Measurements from ENCODE around the gene P2RY13.

The P2RY13 gene
- total RNA-seq, result 0 to 0.24 reads per million in 2 donors

DNA sequence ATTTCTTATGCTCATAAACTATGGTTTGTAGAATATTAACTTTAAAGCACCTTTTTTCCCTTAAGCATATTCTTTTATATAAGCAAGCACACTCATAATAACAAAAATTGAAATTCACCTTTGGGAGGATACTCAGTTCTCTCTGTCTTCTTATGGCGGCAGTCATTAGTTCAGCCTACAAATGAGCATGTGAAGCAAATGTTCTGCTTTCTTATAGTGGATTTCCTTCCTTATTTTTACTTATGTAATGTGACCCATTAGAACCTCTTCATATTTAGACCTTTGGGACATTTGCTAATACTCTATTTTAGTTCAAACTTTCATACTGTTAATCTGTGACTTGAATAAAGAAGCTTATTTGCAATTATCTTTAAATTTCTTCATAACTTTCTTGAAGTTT is at the start of gene P2RY13:
Gene P2RY13 (minus strand): TSS at position 187 of the 400 bp plus-strand sequence. CDS start 21 bp downstream, at position 166.
- DNase-seq, result no peak

DNA sequence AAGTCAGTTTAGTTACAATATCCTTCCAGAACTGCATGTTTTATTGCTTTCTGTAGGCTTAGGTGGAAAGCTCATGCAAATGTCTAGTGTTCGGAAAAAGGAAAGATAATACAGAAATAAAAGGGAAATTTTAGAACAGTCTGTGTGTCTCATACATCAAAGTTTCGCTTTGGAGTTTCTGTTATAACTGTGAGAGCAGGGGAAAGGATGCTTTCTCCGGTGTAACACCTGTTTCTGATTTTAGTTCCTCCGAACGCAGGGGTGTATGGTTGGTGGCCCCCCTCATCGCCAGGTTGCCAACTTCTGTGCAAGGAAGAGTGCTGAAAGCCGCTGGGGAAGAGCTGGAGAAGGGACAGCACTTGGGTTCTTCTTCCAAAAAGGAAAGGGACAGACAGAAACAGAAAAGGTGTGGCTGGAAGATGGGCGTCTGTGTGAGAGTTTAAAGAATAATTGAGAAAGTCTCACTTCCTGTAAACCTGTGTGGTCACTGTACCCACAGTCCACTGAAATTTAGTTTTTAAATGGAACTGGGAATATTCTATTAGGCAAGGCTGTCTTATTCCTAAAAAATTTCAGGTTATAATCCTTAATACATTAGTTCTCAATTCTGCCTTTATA is 48.5 kb upstream of the P2RY13 start:
- no peak for DNase-seq

DNA sequence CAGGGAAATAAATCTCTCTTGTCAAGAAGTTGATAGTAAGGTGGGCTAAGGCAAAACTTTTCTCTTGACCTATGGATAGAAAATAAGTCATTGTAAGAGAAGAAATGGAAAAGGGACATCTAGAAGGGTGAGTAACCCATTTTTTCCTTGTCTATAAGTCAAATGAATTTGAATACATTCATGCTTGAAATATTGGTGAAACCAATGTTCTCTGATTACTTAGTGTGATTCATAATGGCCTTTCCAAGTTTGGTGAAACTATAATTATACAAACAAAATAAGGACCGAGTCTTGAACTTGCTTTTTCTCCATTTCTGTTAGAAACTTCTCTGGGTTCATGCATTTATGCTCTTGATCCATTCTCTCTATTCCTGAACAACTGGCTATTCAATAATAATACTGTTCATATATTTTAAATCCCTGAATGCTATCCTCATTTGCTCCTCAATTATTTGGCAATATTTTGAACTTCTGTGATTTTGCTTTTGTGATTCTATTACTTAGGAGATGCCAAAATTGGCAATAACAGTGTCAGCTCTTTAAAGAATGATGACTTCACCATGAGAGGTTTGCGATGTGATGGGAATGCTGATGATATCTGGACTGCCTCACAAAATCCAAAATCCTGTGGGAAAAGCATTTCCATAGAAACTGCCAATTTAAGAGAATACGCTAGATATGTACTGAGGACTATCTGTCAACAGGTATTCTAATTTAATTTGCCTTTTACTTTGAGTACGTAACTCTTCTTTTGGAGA is 42.9 kb upstream of the P2RY13 start:
- no peak for DNase-seq

DNA sequence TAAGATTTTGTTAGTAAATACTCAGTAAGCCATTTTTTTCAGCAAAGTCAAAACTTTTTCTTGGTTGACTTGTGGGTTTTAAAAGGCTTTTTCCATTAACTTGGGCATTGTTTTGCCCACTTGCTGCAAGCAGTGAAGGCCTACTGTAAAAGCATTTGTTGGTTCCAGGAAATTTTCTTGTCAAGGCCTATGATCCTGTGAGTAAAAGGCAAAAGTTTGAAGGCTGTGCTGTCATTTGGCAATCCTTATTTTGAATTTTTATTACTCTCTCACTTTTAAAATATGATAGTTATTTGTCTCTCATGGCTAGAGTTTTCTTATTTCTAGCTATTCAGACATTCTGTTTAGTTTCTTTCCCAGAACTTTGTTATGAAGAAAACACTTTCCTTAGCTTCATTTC is 42.2 kb upstream of the P2RY13 start:
- DNase-seq, result no peak

DNA sequence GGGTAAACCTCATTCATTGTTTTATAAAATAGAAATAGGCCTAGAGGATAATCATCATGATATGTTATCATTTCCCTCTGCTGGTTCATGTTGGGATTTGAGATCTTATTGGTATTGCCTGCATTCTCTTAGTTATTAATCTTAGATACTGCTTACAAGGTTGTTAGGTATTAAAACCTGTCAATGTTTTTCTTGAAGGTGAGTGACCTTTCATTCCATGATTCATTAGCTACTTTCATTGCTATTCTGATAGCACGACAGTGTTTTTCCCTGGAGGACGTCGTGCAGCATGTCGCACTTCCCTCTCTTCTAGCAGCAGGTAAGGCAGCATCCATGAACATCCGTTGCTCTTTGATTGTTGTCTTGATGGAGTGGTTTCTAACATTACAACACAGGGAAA is 38.1 kb upstream of the P2RY13 start:
- DNase-seq, result no peak

DNA sequence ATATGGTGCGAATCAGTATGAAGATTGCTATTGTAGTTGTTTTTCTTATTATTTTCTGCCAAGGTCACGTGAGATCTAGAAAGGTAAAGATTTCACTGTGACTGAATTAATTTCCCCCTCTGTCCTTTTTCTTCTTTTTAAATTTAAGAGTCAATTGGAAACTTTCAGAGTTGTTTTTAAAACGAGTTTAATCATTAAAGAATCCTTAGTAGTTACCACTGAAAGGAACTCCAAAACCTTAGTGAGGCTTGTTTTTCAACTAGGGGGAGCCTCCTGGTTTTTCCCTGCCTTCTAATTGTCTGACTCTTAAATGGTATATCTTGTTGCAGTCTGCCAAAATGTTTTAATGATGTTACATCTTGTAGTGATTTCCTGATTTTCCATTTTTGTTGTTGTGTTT is 37.6 kb upstream of the P2RY13 start:
- DNase-seq, result no peak

DNA sequence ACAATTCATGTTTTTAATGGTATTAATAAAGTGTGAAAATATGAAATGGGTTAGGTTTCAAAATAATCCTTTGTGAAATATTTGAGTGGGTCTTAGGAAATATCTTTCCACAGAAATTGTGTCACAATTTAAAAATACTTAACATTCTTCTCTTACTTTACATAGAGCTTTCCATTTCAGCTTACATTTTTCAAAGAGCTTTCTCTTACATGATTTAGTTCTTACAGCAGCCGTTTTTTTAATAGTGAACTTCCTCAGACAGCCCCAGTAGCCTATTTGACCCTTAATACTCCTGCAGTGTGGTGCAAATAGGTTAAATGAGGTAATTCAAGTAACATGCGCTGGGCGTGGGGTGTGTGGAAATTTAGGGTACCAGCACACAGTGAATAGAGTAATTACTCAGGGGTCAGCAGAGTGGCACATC is 33.4 kb upstream of the P2RY13 start:
- no peak for DNase-seq

DNA sequence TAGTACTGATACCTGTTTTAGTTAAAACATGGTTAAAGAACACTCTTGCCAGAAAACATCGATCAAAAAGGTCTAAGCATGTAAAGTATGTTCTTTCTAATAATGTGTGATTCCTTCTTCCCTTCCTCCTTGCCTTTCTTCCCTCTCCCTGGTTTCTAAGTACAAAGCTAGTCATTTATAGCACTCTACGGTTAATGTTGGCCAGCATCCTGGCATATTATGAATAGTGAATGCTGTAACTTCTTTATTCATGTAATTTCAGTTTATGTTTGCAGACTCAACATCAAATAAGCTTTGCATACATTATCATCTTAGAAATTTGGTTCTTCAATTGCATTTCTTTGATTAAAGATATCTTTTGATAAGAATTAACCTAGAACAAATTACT is 28.1 kb upstream of the P2RY13 start:
- DNase-seq, result no peak

DNA sequence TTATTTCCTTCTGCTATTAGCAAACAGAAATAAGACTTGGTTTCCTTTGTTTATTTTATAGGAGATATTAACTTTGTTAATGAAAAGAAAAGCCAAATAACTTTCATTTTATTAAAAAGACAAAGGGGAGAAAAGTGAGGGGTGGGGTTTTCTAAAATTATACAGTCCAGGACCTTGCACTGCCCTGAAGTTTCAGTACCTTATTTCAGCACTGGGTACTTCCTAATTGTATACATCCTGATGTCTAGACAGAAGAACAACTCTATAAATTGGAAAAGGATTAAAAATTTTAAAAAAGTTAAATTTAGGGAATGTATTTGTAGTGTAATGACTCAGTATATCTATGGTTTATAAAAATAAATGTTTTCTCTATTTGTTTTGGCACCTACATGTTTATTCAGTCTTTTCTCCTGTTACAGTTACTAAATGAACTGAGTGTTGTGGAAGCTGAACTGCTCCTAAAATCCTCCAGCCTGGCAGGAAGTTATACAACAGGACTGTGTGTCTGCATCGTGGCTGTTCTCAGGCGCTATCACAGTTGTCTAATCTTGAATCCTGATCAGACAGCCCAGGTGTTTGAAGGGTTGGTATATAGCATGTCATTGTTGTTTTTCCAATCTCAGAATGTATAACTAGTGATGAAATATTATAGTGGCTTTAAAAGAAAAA is 27.6 kb upstream of the P2RY13 start:
- DNase-seq, result no peak

DNA sequence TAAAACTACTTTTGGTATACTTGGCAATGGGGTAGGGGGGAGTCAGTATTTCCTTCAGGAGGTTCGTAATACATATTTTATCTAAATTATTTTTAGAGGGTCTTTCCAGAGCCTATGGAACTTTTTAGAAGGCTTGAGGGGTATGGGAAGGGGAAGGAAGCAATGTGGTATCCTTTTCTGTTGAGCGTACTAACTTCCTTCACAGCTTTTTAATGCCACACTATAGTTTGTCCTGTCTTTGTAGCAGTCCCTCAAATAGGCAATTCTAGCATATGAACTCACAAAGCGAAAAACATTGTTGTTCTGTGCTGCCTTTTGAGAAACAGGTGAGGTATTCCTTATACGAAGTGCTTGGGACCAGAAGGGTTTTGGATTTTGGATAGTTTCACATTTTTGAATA is 22.3 kb upstream of the P2RY13 start:
- DNase-seq, result no peak

DNA sequence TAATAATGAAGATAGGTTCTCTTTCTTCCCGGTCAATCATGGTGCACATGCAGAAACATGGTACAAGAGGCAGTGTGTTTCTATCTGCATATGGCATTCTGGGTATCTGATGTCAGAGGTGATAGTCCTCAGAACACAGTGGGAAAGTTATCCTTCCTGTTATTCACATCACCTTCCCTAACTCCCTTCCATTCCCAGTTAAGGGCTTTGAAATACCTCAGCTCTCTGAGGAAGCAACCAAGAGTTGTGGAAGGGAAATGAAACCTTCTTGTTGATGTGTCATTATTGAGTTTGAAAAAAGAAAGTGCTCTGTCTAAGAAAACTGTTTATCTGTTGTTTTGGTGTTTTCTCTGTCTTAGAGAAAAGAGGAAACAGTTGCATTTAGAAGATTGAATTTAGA is 21.9 kb upstream of the P2RY13 start:
- DNase-seq, result no peak

DNA sequence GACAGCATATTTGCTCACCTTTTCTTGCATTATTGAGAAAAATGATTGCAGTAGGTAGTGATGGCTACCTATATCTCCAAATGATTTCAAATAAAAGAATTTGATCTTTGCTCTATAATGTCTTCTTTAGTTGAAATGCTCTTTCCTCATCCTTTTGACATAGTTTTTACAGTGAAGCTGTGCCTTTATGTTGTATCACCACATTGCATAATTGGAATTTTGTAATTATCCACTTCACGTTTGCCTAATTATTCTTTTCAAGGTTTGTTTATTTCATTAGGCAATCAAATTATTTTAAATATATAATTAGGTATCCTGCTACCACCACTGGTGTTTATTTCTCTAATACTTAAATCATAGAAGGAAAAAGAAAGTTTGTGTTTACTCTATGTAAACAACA is 21.3 kb upstream of the P2RY13 start:
- DNase-seq, result no peak

DNA sequence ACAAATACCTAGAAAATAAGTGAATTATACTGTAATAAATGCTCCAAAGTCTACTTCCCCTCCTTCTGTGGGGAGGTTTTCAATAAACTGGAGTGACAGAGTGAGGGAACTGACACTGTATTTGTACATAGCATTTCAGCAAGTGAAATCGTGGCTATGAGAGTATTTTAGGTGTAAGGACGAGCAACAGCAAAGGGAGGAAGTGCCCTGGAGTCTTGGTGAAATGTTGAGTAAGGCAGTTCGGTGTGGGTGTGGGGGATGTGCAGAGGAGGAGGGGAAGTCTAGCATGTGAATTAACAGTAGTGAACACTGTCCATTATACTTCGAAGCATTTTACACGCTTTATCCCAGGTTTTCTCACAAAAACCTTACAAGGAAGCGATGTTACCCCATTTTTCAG is 18.1 kb upstream of the P2RY13 start:
- no peak for DNase-seq

DNA sequence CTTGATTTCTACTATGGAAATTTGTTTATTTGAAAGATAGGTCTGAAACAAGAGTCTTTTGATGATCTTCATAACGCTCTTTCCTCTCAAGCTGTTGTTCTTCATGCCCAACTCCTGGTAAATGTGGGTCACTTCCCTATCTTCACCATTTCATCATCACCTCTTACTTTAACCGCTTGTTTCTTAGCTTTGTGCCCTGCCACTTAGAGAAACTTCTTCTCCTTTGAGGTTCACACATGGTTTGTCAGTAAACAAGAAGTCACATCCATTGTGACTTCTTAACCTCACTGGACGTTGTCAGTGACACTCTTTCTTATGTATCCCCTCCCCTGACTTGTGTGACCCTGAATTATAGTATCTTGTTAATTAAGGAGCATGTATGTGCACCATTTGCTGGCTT is 16.9 kb upstream of the P2RY13 start:
- no peak for DNase-seq

DNA sequence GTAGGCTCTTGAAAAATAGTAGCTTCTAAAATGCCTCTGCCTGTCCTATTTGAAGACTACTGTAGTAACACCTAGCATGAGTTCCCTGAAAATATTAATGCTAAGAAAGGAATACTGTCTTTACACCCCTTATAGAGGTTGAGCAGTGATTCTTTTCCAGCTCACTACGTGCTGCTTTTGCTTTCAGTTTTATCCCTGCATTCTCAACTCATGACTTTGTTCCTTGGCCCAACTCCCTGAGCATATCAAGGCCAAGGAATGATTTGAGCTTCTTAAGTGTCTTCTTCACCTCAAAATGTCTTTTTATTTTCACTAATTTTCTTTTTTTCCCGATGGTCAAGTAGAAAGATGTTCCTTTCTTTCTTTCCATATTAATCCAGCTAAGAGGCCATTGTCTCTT is 16.5 kb upstream of the P2RY13 start:
- DNase-seq, result no peak

DNA sequence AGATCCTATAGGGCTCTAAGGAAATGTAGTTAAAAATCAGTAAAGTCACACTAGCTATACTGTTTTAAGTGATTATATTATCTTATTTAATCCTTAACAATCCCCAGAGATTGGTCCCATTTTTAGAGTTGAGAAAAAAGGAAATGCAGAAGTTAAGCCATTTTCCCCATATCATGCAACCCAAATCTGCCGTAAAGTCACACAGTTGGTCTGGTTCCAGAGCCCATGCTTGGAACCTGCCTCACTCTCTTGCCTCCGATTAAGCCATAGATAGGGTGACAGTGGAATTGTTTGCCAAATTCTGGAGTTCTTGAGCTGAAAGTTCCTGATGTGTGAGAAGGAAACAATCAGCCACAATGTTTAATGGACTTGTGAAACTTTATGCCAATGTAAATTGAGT is 2.3 kb upstream of the P2RY13 start:
- DNase-seq, result no peak

DNA sequence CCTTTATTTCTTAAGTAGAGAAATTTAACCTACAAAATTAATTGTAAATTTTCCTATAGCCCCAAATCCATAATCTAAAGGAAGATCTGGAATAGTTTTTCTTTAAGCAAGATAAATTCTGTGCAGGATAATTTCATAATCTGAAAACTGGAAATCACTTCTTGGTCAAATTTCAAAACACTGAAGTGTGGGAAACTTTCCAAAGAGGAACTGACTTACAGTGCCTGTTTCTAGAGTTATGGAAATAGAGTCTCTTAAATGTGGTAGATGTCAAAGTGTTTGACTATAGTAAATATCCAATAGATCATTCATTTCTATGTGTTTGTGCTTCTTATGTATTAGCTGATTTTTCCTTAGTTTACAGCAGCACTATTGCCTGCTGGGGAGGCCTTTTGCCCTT is 1.6 kb upstream of the P2RY13 start:
- DNase-seq, result no peak

DNA sequence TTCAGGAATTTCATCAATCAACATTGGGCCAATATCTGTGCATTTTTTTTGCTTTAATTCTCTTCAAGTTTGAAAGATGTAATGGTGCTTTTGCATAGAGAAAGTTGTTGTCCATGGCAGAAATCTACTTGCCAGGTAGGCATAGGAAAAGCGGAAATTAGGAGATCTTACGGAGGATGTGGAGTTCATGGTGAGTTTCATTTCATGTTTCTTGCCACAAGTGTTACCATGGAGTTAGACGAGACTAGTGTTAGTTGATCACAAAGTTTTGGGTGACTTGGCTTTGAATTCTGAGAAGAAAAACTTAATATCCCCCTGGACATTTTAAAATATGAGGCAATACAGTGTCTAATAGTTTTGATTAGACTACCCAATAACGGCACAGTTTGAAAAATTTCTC is 1.0 kb upstream of the P2RY13 start:
- no peak for DNase-seq

DNA sequence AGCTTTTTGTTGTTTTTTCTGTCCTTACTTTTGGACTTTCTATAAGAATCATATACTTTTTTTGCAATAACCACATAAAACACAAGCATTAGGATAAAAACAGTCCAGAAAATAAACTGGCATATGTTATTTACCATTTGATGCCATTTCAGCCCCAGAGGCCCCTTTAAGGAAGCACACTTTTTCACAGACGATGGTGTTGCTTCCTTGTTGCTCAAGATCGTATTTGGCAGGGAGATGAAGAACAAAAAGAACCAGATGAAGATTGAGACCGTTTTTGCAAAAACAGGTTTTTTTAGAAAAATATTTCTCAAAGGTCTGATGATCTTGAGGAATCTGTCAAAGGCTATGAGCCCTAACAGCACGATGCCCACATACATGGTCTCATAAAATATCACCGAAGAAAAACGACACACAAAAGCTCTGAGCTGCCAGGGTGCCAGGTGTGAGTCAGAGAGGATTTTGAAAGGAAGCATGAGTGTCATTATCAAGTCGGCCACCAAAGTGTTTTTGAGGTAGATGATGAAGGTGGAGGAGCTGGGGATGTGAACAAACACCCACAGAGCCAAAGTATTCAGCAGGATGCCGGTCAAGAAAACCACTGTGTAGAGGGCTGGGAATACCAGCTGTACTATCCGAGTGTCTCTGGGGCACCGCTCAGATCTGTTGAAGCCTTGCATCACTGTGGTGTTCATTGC is 902 bp downstream of the P2RY13 start:
- DNase-seq, result no peak

DNA sequence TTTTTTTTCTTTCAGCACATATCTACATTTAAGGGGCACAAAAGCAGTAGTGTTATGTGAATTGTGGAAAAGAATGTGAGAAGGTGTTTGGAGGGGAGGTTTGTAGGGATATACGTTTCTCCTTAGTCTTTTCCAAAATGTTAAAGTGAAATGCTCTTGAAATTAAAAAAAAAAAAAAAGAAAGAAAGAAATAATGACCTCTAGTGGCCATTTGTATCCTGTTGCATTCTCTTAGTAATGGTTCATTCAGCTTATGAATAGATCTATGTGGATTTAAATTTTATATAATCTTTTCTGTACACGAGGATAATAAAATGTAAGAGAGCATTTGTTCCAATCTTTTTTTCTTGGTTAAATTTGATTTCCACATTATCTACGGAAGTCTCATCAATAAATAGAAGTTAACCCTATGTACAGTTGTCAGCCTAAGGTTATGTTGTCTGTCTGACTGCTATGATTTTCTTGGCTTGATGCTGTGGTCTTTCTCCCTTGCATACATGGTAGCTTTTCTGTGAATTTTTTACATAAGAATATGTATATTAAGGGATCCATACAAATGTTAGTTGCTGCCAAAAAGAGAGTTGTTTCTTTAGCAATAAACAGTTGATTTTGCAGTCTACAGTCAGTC is 1.7 kb downstream of the P2RY13 start:
- no peak for DNase-seq

DNA sequence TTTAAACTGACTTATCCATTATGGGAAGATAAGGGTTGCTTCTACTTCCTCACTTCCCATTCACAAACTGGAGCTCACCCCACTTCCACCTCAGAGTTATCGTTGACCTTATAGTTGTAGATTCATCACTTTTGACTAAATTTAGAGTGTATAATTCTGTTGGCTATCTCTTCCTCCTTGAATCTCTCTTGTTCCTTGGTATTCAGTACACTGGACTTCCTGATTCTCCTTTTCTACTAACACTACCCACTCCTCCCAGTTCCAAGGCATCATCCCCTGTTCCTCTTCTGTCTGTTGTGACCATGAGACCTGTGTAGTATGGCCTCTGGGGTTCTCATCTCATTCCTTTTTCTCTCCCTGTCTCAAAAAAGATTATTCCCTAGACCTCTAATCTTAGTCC is 6.8 kb downstream of the P2RY13 start:
- no peak for DNase-seq

DNA sequence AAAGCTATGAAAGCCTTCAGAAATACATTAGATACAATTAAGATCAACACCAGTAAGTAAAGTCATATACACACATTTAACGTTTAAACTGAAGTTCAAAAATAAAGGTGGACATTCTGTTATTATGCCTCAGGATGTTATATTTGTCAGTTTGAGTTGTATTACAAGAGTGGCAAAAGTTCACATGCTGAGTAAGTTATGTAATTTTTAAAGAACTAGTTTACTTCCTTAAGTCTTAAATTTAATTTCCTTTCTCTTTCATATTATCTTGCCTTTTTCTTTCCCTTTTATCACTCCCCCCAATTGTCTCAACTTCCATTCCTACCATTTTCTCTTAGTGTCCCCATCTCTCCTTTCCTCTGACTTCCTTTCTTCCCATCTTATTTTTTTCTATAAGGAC is 7.8 kb downstream of the P2RY13 start:
- no peak for DNase-seq

DNA sequence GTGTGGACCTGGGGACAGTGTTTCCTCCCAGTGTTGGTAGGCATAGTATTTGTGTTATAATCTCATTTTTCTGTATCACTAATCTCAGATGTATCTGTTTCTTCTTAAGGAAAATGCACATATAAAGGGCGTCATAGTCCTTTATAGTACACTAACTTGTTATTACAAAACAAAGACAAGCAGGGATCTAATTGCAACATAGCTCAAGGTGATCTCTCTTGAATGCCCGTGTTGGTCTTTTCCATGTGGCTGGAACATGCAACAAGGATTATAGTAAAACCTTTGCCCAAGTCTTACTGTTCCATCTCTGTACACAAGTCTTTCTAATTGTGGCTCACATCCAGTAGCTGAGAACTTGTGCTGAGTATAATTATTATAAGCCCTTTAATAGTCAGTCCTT is 9.2 kb downstream of the P2RY13 start:
- DNase-seq, result no peak

All from T-helper 9 cell (primary cell).